Fibroblast of skin of left biceps (primary cell): Measurements from ENCODE around the gene PKMYT1.
A peak's percentile ranks its signal among the peaks of the same experiment; 100 is the strongest.

Experiments
- DNase-seq, 2 experiments: peaks; one replicate each; pipeline ENCODE4 v3.0.0-alpha.2; 2013; ENCODE audit warnings: low read depth in 2 of 2

PKMYT1 gene

DNA sequence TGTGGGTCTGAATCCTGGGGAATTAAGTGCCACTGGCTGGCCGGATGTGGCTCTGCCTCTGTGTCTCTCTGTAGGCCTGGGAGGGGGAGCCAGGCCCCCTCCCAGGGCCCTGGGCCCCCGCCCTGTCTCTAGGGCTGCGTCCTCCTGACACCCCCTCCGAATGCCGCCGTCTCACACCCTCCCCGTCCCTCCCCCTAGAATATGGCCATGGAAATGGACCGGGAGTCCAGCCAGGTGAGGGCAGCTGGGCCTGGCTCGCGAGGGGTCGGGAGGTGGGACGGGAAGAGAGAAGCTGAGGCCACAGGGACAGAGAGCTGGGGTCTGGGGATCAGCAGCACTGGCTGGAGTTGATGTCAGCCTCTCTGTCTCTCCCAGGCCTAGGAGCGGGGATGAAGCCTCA is 16.1 kb upstream of the PKMYT1 start:
- DNase-seq, result no peak

GRCh38 chr16:2992383-2993081 is 12.3 kb upstream of the PKMYT1 start:
- DNase-seq, result no peak

DNA sequence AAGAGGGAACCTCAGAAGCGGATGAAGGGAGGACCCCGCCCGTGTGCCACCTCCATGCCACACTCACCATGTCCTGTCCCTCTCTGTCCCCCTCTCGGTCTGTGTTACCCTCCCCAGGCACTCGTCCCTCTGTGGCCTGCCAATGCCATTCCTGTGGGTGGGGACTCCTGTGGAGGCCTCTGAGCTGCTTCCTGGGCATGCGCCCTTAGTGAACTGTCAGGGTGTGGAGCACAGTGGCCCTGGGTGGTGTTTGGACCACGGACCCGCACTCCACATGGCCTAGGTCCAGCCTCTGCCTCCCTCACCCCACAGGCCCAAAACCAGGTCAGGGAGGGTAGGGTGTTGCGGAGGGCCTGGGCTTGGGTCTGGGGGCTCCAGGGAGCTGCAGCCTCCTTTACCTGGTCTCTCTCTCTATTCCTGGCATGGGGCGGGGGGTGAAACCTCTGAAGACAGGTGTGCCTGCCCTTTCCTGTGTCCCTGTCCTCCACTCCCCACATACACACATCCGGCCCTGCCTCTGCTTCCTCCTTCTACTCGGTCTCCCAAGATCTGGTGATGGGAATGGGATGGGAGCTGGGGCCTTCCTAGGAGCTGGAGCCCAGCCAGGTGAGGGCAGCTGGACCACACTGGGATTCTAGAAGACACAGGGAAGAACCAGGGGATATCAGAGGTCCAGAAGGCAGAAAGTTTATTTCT is 11.5 kb upstream of the PKMYT1 start:
- DNase-seq, result no peak

DNA sequence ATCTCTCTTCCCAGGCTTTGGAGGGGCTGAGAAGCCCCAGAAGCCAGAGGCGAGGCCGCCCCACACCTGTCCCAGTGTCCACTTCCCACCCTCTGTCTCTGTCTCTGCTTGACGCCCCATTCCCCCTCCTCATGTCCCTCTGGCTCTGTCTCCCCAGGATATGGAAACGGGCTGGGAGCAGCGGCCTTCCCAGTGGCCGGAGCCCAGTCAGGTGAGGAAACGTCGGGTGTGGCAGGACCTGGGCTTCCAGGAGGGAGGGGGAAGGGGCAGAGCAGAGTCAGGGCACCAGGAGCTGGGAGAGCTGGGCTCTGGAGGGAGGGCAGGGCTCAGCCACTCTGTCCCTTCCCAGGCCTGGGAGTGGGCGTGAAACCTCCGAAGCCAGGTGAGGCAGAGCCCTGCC is 10.6 kb upstream of the PKMYT1 start:
- DNase-seq, result no peak

GRCh38 chr16:2988590-2989099 is 8.4 kb upstream of the PKMYT1 start:
- no peak for DNase-seq

DNA sequence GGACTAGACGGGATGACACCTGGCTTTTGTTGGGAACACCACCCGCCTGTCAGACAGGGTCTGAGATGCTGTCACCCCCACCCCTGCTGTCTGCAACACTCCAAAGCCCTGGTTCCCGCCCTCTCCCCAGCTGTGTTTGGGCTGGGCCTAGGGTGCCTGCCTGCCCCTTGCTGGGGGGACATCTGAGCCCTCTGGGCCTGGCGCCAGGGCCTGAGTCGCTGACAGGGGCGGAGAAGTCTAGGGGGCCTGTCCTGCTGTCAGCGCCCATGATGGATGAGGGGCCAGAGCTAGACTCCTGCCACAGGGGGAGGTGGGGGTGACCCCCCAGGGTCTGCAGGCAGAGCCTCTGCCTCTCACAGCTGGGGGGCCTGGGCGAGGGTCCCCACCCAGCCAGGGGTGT is 7.6 kb upstream of the PKMYT1 start:
- no peak for DNase-seq

- no peak for DNase-seq
Measured at GRCh38 chr16:2987286-2987685, 7.0 kb upstream of the PKMYT1 start.

- no peak for DNase-seq
Measured at GRCh38 chr16:2986623-2987188, 6.5 kb upstream of the PKMYT1 start.

- no peak for DNase-seq
Measured at GRCh38 chr16:2985893-2986355, 5.7 kb upstream of the PKMYT1 start.

- no peak for DNase-seq
Measured at GRCh38 chr16:2985462-2985861, 5.2 kb upstream of the PKMYT1 start.

GRCh38 chr16:2983706-2984136 is 3.5 kb upstream of the PKMYT1 start:
- peak; percentile 33 to 42 for DNase-seq

DNA sequence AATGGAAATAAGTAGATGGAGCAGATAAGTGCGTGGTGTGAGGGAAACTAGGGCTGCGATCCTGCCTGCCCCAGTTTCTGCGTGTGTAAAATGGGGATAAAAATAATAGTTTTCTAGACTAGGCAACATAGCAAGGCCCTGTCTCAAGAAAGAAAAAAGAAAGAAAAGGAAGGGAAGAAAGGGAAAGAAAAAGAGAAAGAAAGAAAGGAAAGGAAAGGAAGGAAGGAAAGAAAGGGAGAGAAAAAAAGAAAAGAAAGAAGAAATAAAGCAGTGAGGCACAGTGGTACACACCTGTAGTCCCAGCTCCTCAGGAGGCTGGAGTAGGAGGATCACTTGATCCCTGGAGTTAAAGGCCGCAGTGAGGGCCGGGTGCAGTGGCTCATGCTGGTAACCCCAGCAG is 2.2 kb upstream of the PKMYT1 start:
- DNase-seq, result no peak

DNA sequence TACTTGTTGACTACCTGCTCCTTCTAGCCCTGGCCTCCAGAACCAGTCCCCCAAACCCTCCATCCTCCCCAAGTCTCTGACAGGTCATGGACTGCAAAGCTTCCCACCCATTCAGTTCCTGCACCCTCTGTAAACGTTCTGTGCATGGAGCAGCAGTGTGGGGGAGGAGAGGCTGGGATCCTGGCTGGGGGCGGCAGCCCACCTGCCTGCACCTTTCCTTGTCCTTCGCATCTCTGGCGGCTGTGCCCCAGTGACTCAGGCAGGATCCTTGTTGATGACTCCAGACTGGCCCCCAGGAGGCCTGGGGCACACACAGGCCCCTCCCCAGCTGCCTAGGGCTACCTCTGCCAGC is 1.6 kb upstream of the PKMYT1 start:
- DNase-seq, result no peak

- DNase-seq, result no peak
Measured at GRCh38 chr16:2981177-2981898, 1.1 kb upstream of the PKMYT1 start.

DNA sequence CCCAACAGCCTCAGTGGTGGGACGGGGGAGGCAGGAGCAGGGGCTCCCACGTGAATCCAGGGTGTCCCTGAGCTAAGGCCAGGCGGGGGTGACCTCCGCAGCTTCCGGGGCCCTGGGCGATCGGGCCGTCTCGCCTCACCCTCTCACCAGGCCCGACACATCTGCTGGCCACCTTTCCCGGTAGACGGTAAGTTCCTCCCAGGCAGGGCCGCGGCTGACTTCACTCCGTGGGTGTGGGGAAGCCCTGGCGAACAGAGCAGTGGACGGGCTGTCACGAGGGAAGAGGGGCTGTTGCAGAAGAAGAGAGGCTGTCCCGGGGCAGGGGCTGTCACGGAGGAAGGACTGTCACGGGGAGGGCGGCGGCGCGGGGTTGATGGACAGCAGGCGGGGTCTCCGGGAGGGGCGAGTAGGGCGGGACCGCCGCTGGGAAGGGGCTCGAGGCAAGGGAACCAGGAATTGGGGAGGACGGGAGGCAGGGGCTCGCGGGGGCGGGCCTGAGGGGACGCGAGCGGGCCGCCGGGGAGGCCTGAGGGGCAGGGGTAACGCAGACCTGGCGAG is 498 bp downstream of the PKMYT1 start:
- no peak for DNase-seq

- no peak for DNase-seq
Measured at GRCh38 chr16:2977440-2977839, 2.8 kb downstream of the PKMYT1 start.

DNA sequence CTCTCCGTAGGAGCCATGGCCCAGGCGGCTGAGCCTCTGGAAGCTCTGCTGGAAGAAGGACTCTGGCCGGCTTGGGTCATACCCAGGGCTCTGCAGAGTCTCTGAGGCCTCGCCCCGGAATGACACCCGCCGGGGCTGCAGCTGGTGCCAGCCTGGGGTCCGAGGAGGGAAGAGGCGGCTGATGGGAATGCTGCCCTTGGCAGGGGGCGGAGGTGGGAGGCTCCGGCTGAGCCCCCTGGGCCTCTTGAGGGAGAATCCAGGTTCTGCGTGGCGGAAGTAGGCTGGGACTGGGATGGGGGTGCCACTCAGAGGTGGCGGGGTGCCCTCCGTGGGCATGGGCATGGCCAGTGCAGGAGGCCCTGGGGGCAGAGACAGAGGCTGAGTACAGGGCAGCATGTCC is 3.6 kb downstream of the PKMYT1 start:
- no peak for DNase-seq

- DNase-seq, result no peak
Measured at GRCh38 chr16:2976201-2976600, 4.0 kb downstream of the PKMYT1 start.

DNA sequence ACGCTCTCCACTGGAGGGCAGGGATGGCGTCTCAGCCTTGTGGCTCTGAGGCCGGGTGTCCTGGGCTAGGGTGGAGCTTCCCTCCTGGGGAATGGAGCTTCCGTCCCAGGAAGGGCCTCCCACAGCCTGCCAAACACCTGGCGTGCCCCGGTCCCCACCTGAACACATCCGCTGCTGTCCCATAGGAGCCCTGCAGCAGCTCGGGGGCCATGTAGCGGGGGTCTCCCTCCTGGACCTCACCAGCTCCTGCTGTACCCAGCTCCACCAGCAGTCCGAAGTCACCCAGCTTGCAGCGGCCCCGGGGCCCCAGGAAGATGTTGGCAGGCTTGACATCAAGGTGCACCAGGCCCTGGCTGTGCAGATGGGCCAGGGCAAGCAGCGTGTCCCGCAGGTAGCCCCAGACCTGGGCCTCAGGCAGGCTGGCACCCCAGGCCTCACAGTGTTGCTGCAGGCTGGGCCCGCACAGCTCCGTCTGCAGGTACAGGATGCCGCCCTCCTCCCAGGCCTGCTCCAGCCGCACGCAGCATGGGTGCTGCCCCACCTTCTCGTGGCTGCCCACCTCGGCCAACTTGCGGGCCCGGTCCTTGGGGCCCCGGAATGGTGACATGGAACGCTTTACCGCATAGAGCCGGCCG is 5.0 kb downstream of the PKMYT1 start:
- DNase-seq, result no peak

- no peak for DNase-seq
Measured at GRCh38 chr16:2974319-2975056, 5.8 kb downstream of the PKMYT1 start.
